ENCODE measurements around the gene DOK3.

Gene DOK3

DNA sequence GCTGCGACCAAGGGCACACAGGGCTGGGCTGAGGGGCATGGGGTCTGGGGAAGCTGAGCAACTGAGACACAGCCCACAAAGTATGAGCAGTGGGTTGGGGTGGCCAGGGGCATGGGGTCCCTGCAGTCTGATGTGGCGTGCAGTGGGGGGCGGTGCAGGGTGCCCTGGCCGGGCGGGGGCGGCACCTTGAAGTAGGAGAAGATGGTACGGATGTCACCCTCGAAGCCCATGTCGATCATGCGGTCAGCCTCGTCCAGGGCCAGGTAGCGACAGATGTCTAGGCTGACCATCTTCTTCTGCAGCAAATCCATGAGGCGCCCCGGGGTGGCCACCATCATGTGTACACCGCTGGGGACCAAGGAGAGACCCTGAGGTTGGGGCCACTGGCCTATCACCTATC is 3.9 kb upstream of the DOK3 start:
- TF ChIP-seq CTCF (IDR thresholded peaks at IDR 0.05; ENCODE audit: control insufficient read depth, insufficient read depth, low read depth, low read length, missing control alignments): no peak
- no peak for DNase-seq (ENCODE audit: low read depth)
- no peak overlapping the region for H3K4me3 ChIP-seq (ENCODE audit: control insufficient read depth, low read depth, low read length)

DNA sequence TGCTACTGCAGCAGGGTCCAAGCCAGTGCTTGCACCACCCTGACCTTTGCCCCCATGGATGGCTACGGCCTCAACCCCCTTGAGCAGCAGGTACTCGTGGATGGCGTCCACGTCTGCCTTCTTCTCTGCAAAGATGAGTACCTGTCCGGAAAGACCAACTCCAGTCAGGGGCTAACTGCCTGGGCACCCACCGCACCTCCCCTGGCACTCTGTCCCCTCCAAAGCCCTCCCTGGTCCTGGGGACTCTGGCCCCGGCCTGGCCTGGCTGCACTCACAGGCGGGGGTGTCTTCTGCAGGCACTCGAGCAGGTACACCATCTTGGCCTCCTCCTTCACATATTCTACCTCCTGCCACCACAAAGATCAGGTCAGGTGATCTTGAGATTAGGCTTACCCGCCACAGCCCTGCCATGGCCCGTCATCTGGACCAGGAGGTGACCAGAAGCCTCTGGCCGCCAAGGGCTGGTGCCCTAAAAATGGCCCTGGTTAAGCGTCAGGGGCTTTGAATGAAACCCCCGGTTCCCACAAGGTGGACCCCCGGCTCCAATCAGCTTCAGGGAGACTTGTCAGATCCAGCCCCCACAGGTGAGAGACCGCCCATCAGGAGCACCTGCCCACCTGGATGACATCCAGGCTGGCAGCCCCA is 3.2 kb upstream of the DOK3 start:
- no peak for TF ChIP-seq CTCF (IDR thresholded peaks at IDR 0.05; ENCODE audit: control insufficient read depth, insufficient read depth, low read depth, low read length, missing control alignments)
- no peak overlapping the region for H3K4me3 ChIP-seq (ENCODE audit: control insufficient read depth, low read depth, low read length)
- DNase-seq (ENCODE audit: low read depth): no peak

DNA sequence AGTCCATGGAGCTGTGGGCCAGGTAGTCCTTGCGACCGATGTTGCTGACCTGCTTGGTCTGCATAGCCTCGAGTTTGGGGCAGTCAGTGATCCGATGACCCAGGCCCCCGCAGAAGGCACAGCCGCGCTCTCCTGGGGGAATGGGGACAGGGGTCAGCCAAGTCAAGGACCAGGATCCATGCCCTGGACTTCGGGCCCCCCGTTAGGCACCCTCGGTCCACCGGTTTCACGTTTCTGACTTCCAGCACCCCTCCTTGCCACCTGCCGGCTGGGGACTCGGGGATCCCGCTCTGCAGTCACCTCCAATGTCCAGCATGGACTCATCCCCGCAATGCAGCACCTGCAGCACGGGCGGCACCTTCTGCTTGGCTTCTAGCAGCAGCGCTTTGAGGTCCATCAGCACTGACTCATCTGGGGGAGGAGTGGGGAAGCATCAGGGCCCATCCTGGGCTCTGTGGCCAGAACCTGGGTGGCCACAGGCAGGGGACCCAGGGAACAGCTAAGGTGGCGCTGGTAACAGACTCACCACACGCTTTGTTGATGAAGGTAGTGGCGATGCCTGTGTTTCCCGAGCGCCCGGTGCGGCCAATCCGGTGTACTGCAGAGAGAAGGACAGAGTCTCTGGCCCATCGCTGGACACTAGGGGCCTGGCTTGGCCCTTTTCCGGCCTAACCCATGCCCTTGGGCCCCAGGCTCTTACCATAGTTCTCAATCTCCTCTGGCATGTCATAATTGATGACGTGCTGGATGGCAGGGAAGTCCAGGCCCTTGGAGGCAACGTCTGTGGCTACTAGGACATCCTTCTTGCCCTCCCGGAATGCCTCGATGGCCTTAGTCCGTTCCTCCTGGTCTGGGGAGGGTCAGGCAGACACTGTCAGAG is 2.4 kb upstream of the DOK3 start:
- no peak for TF ChIP-seq CTCF (IDR thresholded peaks at IDR 0.05; ENCODE audit: control insufficient read depth, insufficient read depth, low read depth, low read length, missing control alignments)
- no peak overlapping the region for H3K4me3 ChIP-seq (ENCODE audit: control insufficient read depth, low read depth, low read length)
- DNase-seq (ENCODE audit: low read depth): no peak

- TF ChIP-seq CTCF (IDR thresholded peaks at IDR 0.05; ENCODE audit: control insufficient read depth, insufficient read depth, low read depth, low read length, missing control alignments): no peak
Observed at GRCh38 chr5:177511181-177511580, 1.6 kb upstream of the DOK3 start.

DNA sequence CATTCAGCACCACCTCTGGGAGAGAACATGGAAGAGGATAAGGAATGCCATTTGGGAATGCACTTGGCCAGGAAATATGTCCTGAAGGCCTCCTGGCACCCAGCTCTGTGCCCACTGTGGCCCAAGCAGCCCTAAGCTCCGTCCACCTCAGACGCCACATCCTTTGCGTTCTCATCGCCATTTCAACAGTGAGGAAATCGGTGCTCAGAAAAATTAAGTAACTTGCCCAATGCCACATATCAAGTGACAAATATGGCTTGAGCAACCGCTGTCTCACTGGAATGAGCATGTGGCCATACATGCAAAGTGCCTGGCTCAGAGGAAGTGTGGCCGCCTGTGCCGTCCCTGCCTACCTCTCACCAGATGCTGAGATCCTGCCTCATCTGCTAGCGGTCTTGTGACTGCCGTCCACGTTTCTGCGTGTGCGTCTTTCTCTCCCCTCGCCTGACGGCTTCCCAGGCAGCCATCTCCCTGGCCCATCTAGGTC is 984 bp upstream of the DOK3 start:
- no peak for DNase-seq (ENCODE audit: low read depth)
- no peak for TF ChIP-seq CTCF (IDR thresholded peaks at IDR 0.05; ENCODE audit: control insufficient read depth, insufficient read depth, low read depth, low read length, missing control alignments)
- H3K4me3 ChIP-seq (ENCODE audit: control insufficient read depth, low read depth, low read length): no peak overlapping the region

More at GRCh38 chr5:177511181-177511580, 1.6 kb upstream of the DOK3 start:
- no peak for DNase-seq (ENCODE audit: low read depth)
- no peak overlapping the region for H3K4me3 ChIP-seq (ENCODE audit: control insufficient read depth, low read depth, low read length)

- no peak for DNase-seq (ENCODE audit: low read depth)
- H3K4me3 ChIP-seq (ENCODE audit: control insufficient read depth, low read depth, low read length): no peak overlapping the region
- no peak for TF ChIP-seq CTCF (IDR thresholded peaks at IDR 0.05; ENCODE audit: control insufficient read depth, insufficient read depth, low read depth, low read length, missing control alignments)
Observed at GRCh38 chr5:177509991-177510566, 453 bp upstream of the DOK3 start.

Data from AG09309 (cell line).